Spleen (tissue), 7 donors: Measurements from ENCODE around the gene CCDC83.

Source experiments
- CTCF ChIP-seq, 11 experiments: fragments of 200-600 bp in 7 of 11; fragments of 450-650 bp in 4 of 11; sonication (generic) in 4 of 11; IDR thresholded peaks in 8 of 11; conservative IDR thresholded peaks in 3 of 11; 1 replicate in 7 of 11; 2 replicates in 4 of 11; pipeline versions ENCODE4 v1.4.0 to v1.8.0; 2016 to 2021; ENCODE audit warnings: antibody characterized with exemption in 11 of 11, inconsistent platforms in 4 of 11, mild to moderate bottlenecking in 1 of 11
- POLR2AphosphoS5 ChIP-seq, 3 donors: sonication (generic); formaldehyde crosslinking; IDR thresholded peaks; one replicate each; pipeline ENCODE4 v1.5.1; 2017; ENCODE audit warnings: antibody characterized with exemption in 3 of 3
- donor health status: DM: no; HTN: no; CAD: no; lungs with moderate emphysema.
- donor health status: DM: no; HTN: no; CAD: no.
- donor health status: DM: no; HTN: no; CAD: no.

- TF ChIP-seq POLR2AphosphoS5 (IDR thresholded peaks at IDR 0.05) = no peak
- TF ChIP-seq CTCF (IDR thresholded peaks at IDR 0.05 in 8 of 11, conservative IDR thresholded peaks at IDR 0.05 in 3 of 11) = no peak
Measured at GRCh38 chr11:85867751-85868150, 12.6 kb downstream of the CCDC83 start.
